GM12872 (cell line): ENCODE results near the gene C19orf47.

Source experiments
- CTCF ChIP-seq: IDR thresholded peaks from 3 replicates; pipeline ENCODE4 v1.5.1; 2011; ENCODE audit warnings: low read depth, mild to moderate bottlenecking, low read length, moderate library complexity; ENCODE audit not compliant: insufficient read depth

C19orf47 gene

GRCh38 chr19:40380199-40381037, 32.2 kb upstream of the C19orf47 start:
- no peak for TF ChIP-seq CTCF

- TF ChIP-seq CTCF: no peak
Measured at GRCh38 chr19:40379446-40380198, 31.4 kb upstream of the C19orf47 start.

- 0 out of 3 replicates have a peak, but pooled peaks have one; percentile 5 for TF ChIP-seq CTCF
Measured at GRCh38 chr19:40378509-40378908, 30.3 kb upstream of the C19orf47 start.

GRCh38 chr19:40377876-40378385, 29.7 kb upstream of the C19orf47 start:
- no peak for TF ChIP-seq CTCF

- no peak for TF ChIP-seq CTCF
Measured at GRCh38 chr19:40376286-40376862, 28.2 kb upstream of the C19orf47 start.

GRCh38 chr19:40374084-40374483, 25.9 kb upstream of the C19orf47 start:
- no peak for TF ChIP-seq CTCF

GRCh38 chr19:40371802-40372122, 23.6 kb upstream of the C19orf47 start:
- TF ChIP-seq CTCF: no peak
